NCI-H526 (cell line): ENCODE measurements around the gene THUMPD3.

Experiments used
- DNase-seq, 2 experiments: peaks; one replicate each; lab custom pipeline; 2025; lab: John Stamatoyannopoulos, UW

THUMPD3 gene

DNA sequence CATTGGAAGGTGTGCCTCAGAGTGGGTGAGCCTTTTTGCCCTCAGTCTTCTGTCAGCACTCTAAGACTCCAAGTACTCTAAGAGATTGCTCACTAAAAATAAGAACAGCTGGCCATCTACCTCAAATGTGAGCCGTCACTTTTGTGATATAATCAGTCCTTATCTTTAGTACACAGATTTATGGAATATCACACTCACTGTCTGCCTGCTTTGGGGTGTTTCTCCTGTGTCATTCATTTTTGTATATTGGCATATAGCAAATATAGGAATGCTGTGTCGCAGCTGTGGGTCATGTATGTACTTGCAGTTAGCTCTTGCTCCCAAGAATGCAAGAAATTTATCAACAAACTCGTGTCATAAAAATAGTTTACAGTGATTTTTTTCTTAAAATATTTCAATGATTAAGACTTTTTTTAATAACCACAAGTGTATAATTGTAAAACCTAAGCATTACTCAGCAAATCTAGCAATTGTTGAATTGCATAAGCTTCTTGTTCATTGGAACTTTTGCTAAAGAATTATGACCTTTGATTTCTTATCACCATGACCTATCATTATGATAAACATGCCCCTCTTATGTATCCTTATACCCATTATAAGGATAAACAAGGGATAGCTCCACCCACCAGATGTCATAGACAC is 53.4 kb downstream of the THUMPD3 start:
- no peak for DNase-seq

- DNase-seq: no peak
These were observed 58.1 kb downstream of the THUMPD3 start for GRCh38 chr3:9420850-9421549.

DNA sequence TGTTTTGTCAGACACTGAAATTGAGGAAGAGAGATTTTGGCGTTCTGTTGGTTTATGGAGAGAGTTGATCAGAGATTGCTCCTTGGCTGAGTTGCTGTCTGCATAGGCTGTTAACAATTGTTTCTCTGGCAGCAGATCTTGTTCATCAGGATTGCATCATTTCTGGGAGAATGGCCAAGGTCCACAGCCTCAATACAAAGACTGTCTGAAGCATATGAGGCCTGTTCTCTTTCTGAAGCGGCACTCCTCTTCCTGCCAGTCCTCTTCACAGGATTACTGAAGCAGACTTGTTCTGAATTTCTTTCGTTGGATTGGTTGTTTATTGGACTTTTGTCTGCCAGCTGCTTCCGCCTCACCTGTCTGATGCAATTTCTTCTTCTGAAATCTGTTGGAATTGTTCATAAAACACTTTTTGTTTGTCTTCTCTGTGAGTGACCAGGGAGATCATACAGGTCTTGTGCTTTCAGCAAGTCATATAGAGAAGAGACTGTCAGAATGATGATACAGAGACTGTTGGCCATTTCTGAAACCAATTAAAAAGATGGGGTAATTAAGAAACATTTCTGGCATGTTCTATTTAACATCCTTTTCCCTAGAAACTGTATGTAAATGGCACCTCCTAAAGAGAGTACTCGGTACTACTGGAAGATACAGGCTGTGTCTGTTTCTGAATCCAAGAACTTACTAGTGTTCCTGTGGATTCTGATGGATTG is 60.0 kb downstream of the THUMPD3 start:
- peak; percentile 56 to 62 for DNase-seq

- no peak for DNase-seq
These were observed 65.6 kb downstream of the THUMPD3 start for GRCh38 chr3:9428411-9428810.

DNA sequence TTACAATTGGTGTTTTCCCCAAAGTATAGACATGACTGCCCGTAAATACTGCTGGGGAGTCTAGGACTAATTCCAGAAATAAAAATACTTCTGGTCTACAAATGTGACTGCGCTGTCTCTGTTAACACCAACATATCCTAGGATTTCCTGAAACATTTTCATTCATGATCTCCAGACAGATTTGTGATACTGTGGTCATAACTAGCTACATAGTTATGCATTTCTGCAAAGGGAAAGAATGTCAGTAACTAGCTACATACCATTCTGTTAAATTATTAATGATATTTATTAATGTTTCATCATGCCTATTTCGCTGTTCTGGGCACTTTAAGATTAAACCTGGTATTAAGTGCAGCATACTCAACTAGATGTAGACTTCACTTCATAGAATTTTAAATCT is 67.9 kb downstream of the THUMPD3 start:
- DNase-seq: no peak

- DNase-seq: no peak
These were observed 71.0 kb downstream of the THUMPD3 start for GRCh38 chr3:9433627-9434521.

DNA sequence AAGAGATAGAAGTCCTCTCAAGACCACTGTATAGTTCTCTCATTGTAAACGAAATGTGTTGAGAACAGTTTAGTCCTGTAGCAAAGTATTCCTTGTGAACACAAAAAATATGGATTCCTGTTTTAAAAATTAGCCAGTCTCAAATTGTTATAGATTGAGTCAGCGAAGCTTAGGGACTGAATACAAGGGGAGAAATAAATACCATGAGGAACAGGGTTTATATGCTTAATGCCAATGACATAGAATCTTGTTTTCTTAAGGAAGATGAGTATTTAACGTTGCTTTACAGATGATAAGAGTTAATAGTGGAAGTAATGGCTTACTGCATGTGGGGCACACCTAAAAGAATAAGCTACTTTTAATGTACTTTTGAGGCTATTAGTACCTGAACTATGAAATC is 72.5 kb downstream of the THUMPD3 start:
- no peak for DNase-seq
